ENCODE results near the gene CDKN1A. TPM values are rescaled to one million over a fixed set of nuclear protein-coding genes. Genes with fewer than 3 reads are reported as not detected.

CDKN1A gene
- total and polyA plus RNA-seq, 2 experiments from 2014 or later: 549 to 813 TPM

- Histone ChIP-seq H3K9me3 (ENCODE audit: low read depth) (no peaks in the 10 kb centered on the region), H3K9me2 (ENCODE audit: insufficient read depth) (no peaks in the 10 kb centered on the region), H3K36me3 (ENCODE audit: low read depth) (no peaks in the 10 kb centered on the region), H3K4me3 (no peak overlapping the region), H3K9ac (no peak overlapping the region), H3K4me1 (ENCODE audit: insufficient read depth) (no peaks in the 10 kb centered on the region; the same call in 1 of the 2 replicates), H3K27me3 (replicated peaks; ENCODE audit: insufficient read depth) (no peaks in the 10 kb centered on the region), H3K27ac (no peak overlapping the region), H3K79me2 (ENCODE audit: insufficient read depth) (no peaks in the 10 kb centered on the region), H4K20me1 (ENCODE audit: insufficient read depth) (no peaks in the 10 kb centered on the region), H2AFZ (no peak overlapping the region), H3F3A (ENCODE audit: insufficient read depth) (peaks cover 5% of the 10 kb centered on the region; the same call in 1 of the 2 replicates), H3K4me2 (ENCODE audit: unreplicated experiment) (no peak overlapping the region)
- WGBS, 2 experiments (ENCODE audit: low coverage in 1 of 2, low lambda C conversion rate in 2 of 2, missing lambda C conversion rate in 2 of 2): 95 to 98% methylated on average over 2 of the region's 2 CpGs
- in situ Hi-C loops (cut with MboI): no loop called here
- TF ChIP-seq EZH2 (IDR thresholded peaks at IDR 0.05; ENCODE audit: insufficient read depth, poor library complexity, severe bottlenecking) (no peak), EZH2phosphoT487 (IDR thresholded peaks at IDR 0.05; ENCODE audit: insufficient read depth, low read depth) (no peak)
- DNase-seq: no peak
Measured at GRCh38 chr6:36695414-36695813, 16.9 kb downstream of the CDKN1A start.

GRCh38 chr6:36697481-36697903 is 19.0 kb downstream of the CDKN1A start, which contains the start of gene RAB44:
Gene RAB44, plus strand, starts transcription at chr6:36697826. Its CDS starts 6,410 bp downstream, at chr6:36704236.
- no peak for TF ChIP-seq EZH2phosphoT487 (IDR thresholded peaks at IDR 0.05; ENCODE audit: insufficient read depth, low read depth)
- TF ChIP-seq EZH2 (IDR thresholded peaks at IDR 0.05; ENCODE audit: insufficient read depth, poor library complexity, severe bottlenecking): no peak
- no peak within 1 kb of the TSS for H3K4me2 ChIP-seq (ENCODE audit: unreplicated experiment)
- no peaks in the 10 kb centered on the region for H3K9me3 ChIP-seq (ENCODE audit: low read depth)
- no peaks in the 10 kb centered on the region for H4K20me1 ChIP-seq (ENCODE audit: insufficient read depth)
- 92 to 96% methylated on average over 7 of the region's 7 CpGs for WGBS, 2 experiments (ENCODE audit: low coverage in 1 of 2, low lambda C conversion rate in 2 of 2, missing lambda C conversion rate in 2 of 2)
- no peak for DNase-seq
- H3K36me3 ChIP-seq (ENCODE audit: low read depth): no peaks in the 10 kb centered on the region
- H3K27me3 ChIP-seq (replicated peaks; ENCODE audit: insufficient read depth): no peaks in the 10 kb centered on the region
- no peaks in the 10 kb centered on the region for H3F3A ChIP-seq (ENCODE audit: insufficient read depth)
- no peak within 1 kb of the TSS for H3K27ac ChIP-seq
- no peak within 1 kb of the TSS for H3K9ac ChIP-seq
- H3K9me2 ChIP-seq (ENCODE audit: insufficient read depth): no peaks in the 10 kb centered on the region
- no peak within 1 kb of the TSS for H2AFZ ChIP-seq
- peaks cover 7% of the 10 kb centered on the region; the same call in 1 of the 2 replicates for H3K4me1 ChIP-seq (ENCODE audit: insufficient read depth)
- no peaks in the 10 kb centered on the region for H3K79me2 ChIP-seq (ENCODE audit: insufficient read depth)
- in situ Hi-C loops (cut with MboI): no loop called here
- H3K4me3 ChIP-seq: no peak within 1 kb of the TSS

DNA sequence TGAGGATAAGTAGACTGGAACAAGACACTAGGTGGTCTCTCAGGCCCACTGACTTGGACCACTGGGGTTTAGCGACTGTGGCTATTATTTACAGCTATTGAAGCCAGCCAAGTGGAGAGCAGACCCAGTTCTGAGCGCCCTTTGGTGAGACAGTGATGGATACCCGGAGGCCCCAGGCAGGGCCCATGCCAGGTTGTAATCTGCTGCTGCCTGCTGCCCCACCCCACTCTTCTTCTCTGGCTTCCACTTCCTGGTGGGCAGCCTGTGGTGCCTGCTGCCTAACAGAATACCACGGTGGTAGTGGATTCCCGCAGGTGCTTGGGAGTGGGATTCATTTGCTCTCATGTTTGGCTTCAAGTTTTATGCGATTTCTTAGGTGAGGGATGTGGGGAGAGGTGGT is 19.7 kb downstream of the CDKN1A start:
- Histone ChIP-seq H2AFZ (no peak overlapping the region), H3K79me2 (ENCODE audit: insufficient read depth) (no peaks in the 10 kb centered on the region), H4K20me1 (ENCODE audit: insufficient read depth) (no peaks in the 10 kb centered on the region), H3K36me3 (ENCODE audit: low read depth) (no peaks in the 10 kb centered on the region), H3K4me2 (ENCODE audit: unreplicated experiment) (no peak overlapping the region), H3K4me3 (no peak overlapping the region), H3K9me2 (ENCODE audit: insufficient read depth) (no peaks in the 10 kb centered on the region), H3K9ac (no peak overlapping the region), H3K4me1 (ENCODE audit: insufficient read depth) (peaks cover 7% of the 10 kb centered on the region; the same call in 1 of the 2 replicates), H3F3A (ENCODE audit: insufficient read depth) (no peaks in the 10 kb centered on the region), H3K27ac (no peak overlapping the region), H3K9me3 (ENCODE audit: low read depth) (no peaks in the 10 kb centered on the region), H3K27me3 (replicated peaks; ENCODE audit: insufficient read depth) (no peaks in the 10 kb centered on the region)
- WGBS, 2 experiments (ENCODE audit: low coverage in 1 of 2, low lambda C conversion rate in 2 of 2, missing lambda C conversion rate in 2 of 2): 92 to 96% methylated on average over 6 of the region's 6 CpGs
- no peak for TF ChIP-seq EZH2phosphoT487 (IDR thresholded peaks at IDR 0.05; ENCODE audit: insufficient read depth, low read depth)
- no peak for TF ChIP-seq EZH2 (IDR thresholded peaks at IDR 0.05; ENCODE audit: insufficient read depth, poor library complexity, severe bottlenecking)
- in situ Hi-C loops (cut with MboI): no loop called here
- no peak for DNase-seq

- TF ChIP-seq EZH2phosphoT487 (IDR thresholded peaks at IDR 0.05; ENCODE audit: insufficient read depth, low read depth): no peak
- TF ChIP-seq EZH2 (IDR thresholded peaks at IDR 0.05; ENCODE audit: insufficient read depth, poor library complexity, severe bottlenecking): no peak
- DNase-seq: no peak
- no peaks in the 10 kb centered on the region for H3F3A ChIP-seq (ENCODE audit: insufficient read depth)
- in situ Hi-C loops (cut with MboI): no loop called here
- no peak overlapping the region for H3K4me2 ChIP-seq (ENCODE audit: unreplicated experiment)
- H3K36me3 ChIP-seq (ENCODE audit: low read depth): no peaks in the 10 kb centered on the region
- no peaks in the 10 kb centered on the region for H4K20me1 ChIP-seq (ENCODE audit: insufficient read depth)
- H3K27ac ChIP-seq: no peak overlapping the region
- no peaks in the 10 kb centered on the region for H3K79me2 ChIP-seq (ENCODE audit: insufficient read depth)
- H3K4me3 ChIP-seq: no peak overlapping the region
- H3K4me1 ChIP-seq (ENCODE audit: insufficient read depth): peaks cover 7% of the 10 kb centered on the region; the same call in 1 of the 2 replicates
- H3K27me3 ChIP-seq (replicated peaks; ENCODE audit: insufficient read depth): no peaks in the 10 kb centered on the region
- H3K9ac ChIP-seq: no peak overlapping the region
- H3K9me3 ChIP-seq (ENCODE audit: low read depth): no peaks in the 10 kb centered on the region
- WGBS, 2 experiments (ENCODE audit: low coverage in 1 of 2, low lambda C conversion rate in 2 of 2, missing lambda C conversion rate in 2 of 2): 73 to 75% methylated on average over 8 of the region's 8 CpGs
- H2AFZ ChIP-seq: no peak overlapping the region
- H3K9me2 ChIP-seq (ENCODE audit: insufficient read depth): no peaks in the 10 kb centered on the region
Measured at GRCh38 chr6:36698871-36699271, 20.4 kb downstream of the CDKN1A start.

Data from GM23248 (cell line).